GM18517 (cell line): ENCODE data around the gene ELAVL2.

Experiments used
- ATAC-seq: cut with Tn5 transposase; IDR thresholded peaks from one replicate; pipeline ENCODE4 v1.9.1; 2021; ENCODE audit warnings: mild to moderate bottlenecking, moderate library complexity; ENCODE audit not compliant: unreplicated experiment

The ELAVL2 gene

DNA sequence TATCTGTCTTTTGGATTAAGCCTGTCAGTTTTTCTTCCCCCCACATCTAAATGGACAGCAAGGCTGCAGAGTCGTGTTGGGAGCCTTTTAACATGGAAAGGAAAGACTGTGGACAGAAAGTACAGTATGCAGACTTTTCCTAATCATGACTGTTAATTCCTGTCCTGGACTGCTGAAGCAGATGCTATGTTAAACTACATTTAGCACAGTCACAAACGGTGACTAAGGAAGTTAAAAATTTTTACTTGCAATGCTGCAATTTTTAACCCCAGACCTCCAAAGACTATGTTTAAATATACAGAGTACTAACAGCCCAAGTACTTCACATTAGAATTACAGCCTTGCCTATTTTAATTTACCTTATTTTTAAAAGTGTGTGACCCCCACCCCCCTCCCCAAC is 51.8 kb downstream of the ELAVL2 start:
- ATAC-seq: no peak

DNA sequence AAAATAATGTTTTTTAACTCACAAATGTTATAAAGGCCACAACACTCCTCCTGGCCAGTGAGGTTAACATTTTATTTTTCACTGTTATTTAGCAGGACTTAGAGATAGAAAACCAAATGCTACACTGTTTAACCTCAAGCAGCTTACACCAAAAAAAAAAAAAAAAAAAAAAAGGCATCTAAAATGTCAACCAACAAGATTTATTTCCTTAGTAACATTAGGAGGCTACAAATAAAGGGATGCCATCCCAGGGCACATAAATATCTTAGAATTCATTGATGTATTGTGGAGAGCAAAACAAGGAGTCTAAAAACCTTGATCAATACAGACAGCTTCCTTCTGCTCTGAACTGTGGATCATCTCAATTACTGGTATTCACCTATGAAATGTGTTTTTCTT is 53.7 kb downstream of the ELAVL2 start:
- ATAC-seq: no peak

GRCh38 chr9:23771746-23772384 is 54.2 kb downstream of the ELAVL2 start:
- no peak for ATAC-seq

DNA sequence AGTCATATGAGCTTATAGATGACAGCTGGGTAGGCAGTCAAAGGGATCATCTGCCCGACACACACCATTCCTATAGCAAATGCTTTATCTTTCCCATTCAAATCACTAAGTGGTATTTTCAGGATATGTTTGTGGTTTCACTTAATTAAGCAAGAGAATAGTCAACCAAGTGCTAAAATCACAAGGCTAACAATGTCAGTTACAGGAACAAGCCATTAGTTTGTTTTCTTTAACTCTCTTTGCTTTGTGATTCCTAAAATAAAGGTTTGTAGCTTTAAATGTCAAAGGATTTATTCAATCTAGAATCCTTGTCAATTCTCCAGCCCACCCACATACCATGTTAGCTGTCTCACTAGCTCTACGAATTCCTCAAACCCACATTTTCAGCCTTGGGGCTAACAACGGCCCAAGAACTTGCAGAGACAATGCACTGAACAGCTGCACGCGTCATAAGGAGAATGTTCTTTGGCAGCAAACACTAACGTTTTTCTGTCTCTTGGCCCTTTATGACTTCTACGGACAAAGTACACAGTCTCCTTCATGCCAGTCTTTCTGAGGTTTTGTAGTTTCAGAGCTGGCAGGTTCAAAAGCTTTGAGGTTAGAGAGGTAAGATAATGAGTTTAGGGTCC is 56.6 kb downstream of the ELAVL2 start:
- ATAC-seq: no peak

DNA sequence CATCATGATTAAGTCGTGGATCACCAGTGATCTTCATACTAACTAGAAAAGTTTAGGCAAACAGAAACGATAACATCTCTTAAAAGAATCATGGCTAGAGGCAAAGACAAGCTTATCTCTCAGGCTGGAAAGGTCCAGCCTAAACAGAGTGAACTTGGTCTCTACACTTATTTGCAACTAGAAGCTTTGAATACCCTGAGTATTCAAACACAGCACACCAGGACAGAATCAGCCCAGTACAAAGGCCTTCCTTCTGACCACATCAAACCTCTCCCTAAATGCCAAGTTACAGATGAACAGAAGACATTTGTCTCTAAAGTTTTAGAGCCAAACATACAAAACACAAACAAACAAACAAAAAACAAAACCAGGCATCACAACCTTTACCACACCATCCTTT is 57.2 kb downstream of the ELAVL2 start:
- no peak for ATAC-seq

GRCh38 chr9:23766613-23767012 is 59.4 kb downstream of the ELAVL2 start:
- no peak for ATAC-seq

GRCh38 chr9:23765561-23765960 is 60.5 kb downstream of the ELAVL2 start:
- no peak for ATAC-seq

- no peak for ATAC-seq
Observed at GRCh38 chr9:23764219-23764618, 61.8 kb downstream of the ELAVL2 start.

GRCh38 chr9:23754551-23754950 is 71.5 kb downstream of the ELAVL2 start:
- no peak for ATAC-seq

- no peak for ATAC-seq
Observed at GRCh38 chr9:23752859-23753258, 73.2 kb downstream of the ELAVL2 start.

DNA sequence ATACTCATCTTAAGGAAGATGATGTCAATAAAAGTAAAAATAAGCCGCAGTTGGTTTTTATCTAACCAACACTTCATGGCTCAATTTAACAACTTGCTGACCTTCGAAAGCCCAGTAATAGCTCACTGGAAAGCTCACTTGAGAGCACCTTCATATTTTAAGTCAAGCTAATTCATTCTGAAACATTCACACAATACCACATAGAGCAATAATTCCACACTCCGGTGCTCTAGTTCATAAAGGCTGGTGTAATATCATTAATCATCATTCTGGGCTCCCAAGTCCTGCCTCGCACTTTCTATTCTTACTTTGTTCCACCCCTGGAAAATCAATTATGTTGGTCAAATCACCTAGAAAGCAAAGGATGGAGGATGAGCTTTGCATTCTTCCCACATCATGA is 74.4 kb downstream of the ELAVL2 start:
- ATAC-seq: no peak

GRCh38 chr9:23750808-23751207 is 75.2 kb downstream of the ELAVL2 start:
- no peak for ATAC-seq

- ATAC-seq: no peak
Observed at GRCh38 chr9:23747088-23748075, 78.7 kb downstream of the ELAVL2 start.

DNA sequence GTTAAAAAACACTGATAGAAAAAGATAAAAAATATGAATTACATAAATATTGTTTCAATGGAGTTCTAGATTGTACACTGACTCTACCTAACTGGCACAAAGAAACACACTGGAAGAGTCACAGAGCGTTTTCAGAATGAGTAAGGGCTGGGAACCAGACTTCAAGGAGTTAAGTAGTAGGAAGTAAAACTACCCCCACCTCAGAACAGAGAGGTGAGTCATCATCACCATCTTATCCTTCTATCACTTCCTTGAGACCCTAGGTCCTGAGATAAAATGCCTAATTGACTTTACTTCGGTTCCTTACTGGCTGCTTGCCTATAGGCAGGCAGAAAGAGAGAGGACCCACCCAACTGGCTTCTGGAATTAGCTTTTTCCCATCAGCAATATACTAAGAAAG is 79.7 kb downstream of the ELAVL2 start:
- no peak for ATAC-seq

GRCh38 chr9:23743036-23743435 is 83.0 kb downstream of the ELAVL2 start:
- no peak for ATAC-seq

DNA sequence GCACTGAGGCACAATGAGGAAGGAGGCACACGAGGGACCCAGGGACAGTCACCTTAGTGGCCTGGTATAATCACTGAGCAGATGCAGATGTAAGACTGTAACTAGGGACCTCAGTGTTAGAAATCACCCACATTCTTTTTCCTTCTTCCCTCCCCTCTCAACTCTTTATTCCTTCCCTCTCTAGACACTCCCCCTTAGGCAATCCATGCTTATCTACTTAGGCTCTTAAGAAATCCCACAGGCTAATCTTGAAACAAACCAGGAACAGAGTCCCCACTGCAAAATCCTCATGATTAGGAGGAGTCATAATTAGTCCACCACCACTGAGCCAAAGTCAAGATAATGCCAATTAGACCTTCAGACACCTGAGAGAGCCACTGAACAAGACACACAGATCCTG is 84.7 kb downstream of the ELAVL2 start:
- no peak for ATAC-seq

- ATAC-seq: no peak
Observed at GRCh38 chr9:23740531-23740930, 85.5 kb downstream of the ELAVL2 start.

DNA sequence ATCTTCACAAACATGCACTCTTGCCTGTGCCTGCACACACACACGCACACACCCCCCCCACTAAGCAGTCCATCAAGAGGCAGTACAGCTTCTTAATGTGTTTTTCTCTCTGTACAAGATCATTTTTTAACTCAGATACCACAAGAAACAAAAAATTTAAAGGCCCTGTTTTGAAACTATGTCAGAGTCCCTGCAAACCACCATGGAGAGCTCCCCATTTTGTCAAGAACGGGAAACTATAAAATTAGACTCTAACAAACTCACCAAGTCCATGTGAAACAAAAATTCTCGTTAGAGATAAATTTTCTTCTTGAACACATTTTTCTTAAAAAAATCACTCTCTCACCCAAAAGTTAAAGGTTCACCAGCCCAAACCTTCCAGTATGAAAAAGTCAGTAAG is 86.3 kb downstream of the ELAVL2 start:
- no peak for ATAC-seq

DNA sequence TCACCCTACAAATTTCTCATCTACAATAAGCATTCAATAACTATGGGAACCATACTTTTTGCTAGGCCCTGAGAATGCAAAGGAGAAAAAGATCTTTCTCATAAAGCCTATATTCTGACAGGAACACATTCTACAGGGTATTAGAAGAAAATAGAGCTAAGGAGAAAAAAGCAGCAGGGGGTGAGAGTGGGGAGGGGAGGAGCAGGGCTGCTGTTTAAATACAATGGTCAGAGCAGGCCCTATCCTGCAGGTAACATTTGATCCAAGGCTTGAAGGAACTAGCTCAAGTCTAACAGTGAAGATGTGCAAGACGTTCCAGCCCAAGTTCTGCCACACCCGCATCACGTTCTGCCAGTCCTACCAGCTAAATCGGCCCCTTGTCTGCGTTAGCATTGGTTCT is 89.7 kb downstream of the ELAVL2 start:
- ATAC-seq: no peak

GRCh38 chr9:23733495-23734078 is 92.5 kb downstream of the ELAVL2 start:
- no peak for ATAC-seq

DNA sequence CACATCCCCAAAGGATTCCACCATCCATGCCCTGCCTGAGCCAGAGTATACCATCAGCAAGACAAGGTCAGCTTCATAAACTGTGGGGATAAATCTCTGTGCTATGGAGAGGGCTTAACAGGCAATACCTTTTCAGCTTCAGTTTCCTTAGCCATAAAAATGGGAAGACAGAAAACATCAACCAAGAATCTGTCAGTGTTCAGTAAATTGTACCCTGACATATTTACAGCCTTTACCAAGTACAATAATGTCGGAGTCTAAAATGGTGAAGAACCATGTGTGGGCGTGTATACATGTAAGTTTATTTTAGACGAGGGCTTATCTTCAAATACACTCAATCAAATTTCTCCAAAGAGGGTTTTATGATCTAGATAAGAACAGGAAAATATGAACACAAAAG is 94.7 kb downstream of the ELAVL2 start:
- ATAC-seq: no peak
